HEK293T (cell line): Measurements from ENCODE around the gene CFAP61.

Source experiments
- BHLHE40 ChIP-seq: fragments of 450-650 bp; IDR thresholded peaks from 2 replicates; pipeline ENCODE4 v1.6.1; 2016; ENCODE audit warnings: mild to moderate bottlenecking, moderate library complexity, borderline replicate concordance
- ELF4 ChIP-seq: fragments of 450-650 bp; IDR thresholded peaks from 2 replicates; pipeline ENCODE4 v1.6.1; 2017; ENCODE audit warnings: antibody characterized with exemption
- FOXA1 ChIP-seq: fragments of 450-650 bp; IDR thresholded peaks from 2 replicates; pipeline ENCODE4 v1.6.1; 2016; ENCODE audit warnings: mild to moderate bottlenecking
- LEF1 ChIP-seq: fragments of 450-650 bp; IDR thresholded peaks from 2 replicates; pipeline ENCODE4 v1.6.1; 2017; ENCODE audit warnings: mild to moderate bottlenecking, borderline replicate concordance
- SUZ12 ChIP-seq: fragments of 450-650 bp; IDR thresholded peaks from 2 replicates; pipeline ENCODE4 v1.6.1; 2016; ENCODE audit warnings: mild to moderate bottlenecking
- TARDBP ChIP-seq: fragments of 450-650 bp; IDR thresholded peaks from 2 replicates; pipeline ENCODE4 v1.6.1; 2016

GRCh38 chr20:20396794-20397193 lies 344.5 kb downstream of the CFAP61 start:
- TF ChIP-seq BHLHE40 (no peak), TARDBP (no peak), ELF4 (no peak), FOXA1 (no peak), SUZ12 (no peak), LEF1 (no peak)
